ENCODE results near the gene USO1.

The USO1 gene

GRCh38 chr4:75726577-75726976 is 2.2 kb downstream of the USO1 start:
- no peak for TF ChIP-seq ZFX (IDR thresholded peaks at IDR 0.05; ENCODE audit: borderline replicate concordance)
- TF ChIP-seq CTCF (IDR thresholded peaks at IDR 0.05) = no peak
- H3K27ac ChIP-seq = no peak overlapping the region

DNA sequence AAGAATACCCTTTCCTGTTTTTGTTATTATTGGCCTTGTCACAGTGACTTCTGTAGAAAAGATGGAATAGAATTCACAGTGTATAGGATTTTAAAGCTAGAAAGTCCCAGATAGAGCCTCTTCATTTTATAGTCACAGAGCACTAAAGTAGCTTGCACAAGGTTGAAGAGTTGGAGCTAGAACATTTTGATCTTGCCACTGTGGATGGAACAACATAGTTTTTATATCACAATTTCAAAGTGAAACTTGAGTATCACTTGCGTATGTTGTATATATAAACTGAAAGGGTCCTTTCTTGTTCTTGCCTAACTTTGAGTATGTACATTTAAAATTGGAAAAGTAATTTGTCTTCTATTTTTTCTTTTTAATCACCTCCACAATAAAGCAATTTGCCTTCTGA is 2.7 kb downstream of the USO1 start:
- no peak overlapping the region for H3K27ac ChIP-seq
- TF ChIP-seq CTCF (IDR thresholded peaks at IDR 0.05) (no peak), ZFX (IDR thresholded peaks at IDR 0.05; ENCODE audit: borderline replicate concordance) (no peak)

DNA sequence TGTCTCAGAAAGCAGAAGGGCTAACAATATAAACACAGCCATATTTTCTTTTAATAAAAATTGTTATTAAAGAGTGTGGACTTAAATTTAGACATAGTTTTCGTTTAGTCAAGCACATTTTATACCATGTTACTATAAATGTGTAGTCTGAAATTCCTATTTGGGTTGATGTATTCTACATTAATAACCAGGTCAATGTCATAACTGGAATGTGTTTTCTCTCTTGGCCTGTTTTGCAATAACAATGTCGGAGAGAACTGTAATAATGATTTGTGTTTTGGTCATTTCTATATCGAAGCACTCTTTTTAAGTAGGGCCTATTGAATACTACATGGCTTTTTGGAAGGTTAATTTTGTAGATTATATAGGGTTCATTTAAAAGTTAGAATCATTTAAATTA is 5.5 kb downstream of the USO1 start:
- no peak overlapping the region for H3K27ac ChIP-seq
- TF ChIP-seq ZFX (IDR thresholded peaks at IDR 0.05; ENCODE audit: borderline replicate concordance) = no peak
- no peak for TF ChIP-seq CTCF (IDR thresholded peaks at IDR 0.05)

DNA sequence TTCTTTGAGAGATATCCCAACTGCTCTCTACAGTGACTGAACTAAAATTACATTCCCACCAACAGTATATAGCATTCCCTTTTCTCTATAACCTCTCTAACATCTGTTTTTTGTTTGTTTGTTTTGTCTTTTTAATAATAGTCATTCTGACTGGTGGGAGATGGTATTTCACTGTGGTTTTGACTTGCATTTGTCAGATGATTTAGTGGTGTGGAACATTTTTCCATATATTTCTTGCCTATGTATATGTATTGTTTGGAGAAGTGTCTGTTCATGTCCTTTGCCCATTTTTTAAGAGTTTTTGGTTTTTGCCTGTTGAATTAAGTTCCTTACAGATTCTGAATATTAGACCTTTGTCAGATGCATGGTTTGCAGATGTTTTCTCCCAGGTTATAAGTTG is 9.0 kb downstream of the USO1 start:
- TF ChIP-seq ZFX (IDR thresholded peaks at IDR 0.05; ENCODE audit: borderline replicate concordance) (no peak), CTCF (IDR thresholded peaks at IDR 0.05) (no peak)
- no peak overlapping the region for H3K27ac ChIP-seq

DNA sequence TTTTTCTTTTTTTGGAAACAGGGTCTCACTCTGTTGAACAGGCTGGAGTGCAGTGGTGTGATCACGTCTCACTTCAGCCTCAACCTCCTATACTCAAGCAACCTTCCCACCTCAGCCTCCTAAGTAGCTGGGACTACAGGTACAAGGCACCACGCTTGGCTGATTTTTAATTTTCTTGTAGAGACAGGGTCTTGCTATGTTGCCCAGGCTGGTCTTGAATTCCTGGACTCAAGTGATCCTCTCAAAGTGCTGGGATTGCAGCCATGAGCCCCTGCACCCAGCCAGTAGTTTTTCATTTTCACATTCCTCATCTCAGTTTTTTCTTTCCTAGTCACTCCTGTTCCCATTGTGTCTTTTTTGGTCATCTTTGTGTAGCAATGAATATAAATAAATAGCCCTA is 11.1 kb downstream of the USO1 start:
- H3K27ac ChIP-seq = no peak overlapping the region

DNA sequence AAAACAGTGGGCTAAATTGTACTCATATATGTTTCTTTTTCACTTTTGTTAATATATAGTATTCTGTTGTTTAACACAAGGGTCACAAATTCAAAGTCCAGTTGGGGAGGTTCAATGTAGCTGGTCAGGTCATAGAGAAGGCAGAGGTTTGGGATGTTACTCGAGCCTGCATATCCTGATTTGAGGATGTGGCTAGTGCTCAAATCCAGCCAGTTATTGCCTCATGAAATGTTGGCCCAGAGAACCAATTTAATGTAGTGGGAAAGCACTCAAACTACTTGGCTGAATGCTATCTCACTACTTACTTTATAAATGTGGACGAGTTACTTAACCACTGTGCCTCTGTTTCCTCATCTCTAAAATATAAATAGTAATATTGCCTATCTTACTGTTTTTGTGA is 12.5 kb downstream of the USO1 start:
- H3K27ac ChIP-seq = no peak overlapping the region
- no peak for TF ChIP-seq CTCF (IDR thresholded peaks at IDR 0.05)
- no peak for TF ChIP-seq ZFX (IDR thresholded peaks at IDR 0.05; ENCODE audit: borderline replicate concordance)

More for the DNA sequence above, 11.1 kb downstream of the USO1 start:
- no peak for TF ChIP-seq CTCF (IDR thresholded peaks at IDR 0.05)
- TF ChIP-seq ZFX (IDR thresholded peaks at IDR 0.05; ENCODE audit: borderline replicate concordance) = no peak

GRCh38 chr4:75737398-75737797 is 13.0 kb downstream of the USO1 start:
- no peak overlapping the region for H3K27ac ChIP-seq
- TF ChIP-seq CTCF (IDR thresholded peaks at IDR 0.05) (no peak), ZFX (IDR thresholded peaks at IDR 0.05; ENCODE audit: borderline replicate concordance) (no peak)
